GM20000 (cell line): ENCODE results near the gene KYAT1.

Source experiments
- DNase-seq: peaks from one replicate; pipeline ENCODE4 v3.0.0; 2012; ENCODE audit warnings: low spot score
- CTCF ChIP-seq: IDR thresholded peaks from 2 replicates; pipeline ENCODE4 v1.5.1; 2012; ENCODE audit warnings: mild to moderate bottlenecking, control low read depth; ENCODE audit errors: extremely low read depth, missing control alignments

Gene KYAT1

GRCh38 chr9:128822407-128823042, 59.2 kb downstream of the KYAT1 start:
- no peak for DNase-seq
- no peak for TF ChIP-seq CTCF

GRCh38 chr9:128821584-128822406, 60.0 kb downstream of the KYAT1 start:
- TF ChIP-seq CTCF: no peak
- DNase-seq: no peak

GRCh38 chr9:128820665-128821583, 60.8 kb downstream of the KYAT1 start:
- no peak for DNase-seq
- TF ChIP-seq CTCF: no peak

GRCh38 chr9:128819716-128820664, 61.8 kb downstream of the KYAT1 start:
- no peak for TF ChIP-seq CTCF
- no peak for DNase-seq

GRCh38 chr9:128818839-128819715, 62.7 kb downstream of the KYAT1 start:
- no peak for TF ChIP-seq CTCF
- peak; percentile 79 for DNase-seq
